HG02970 (cell line): ENCODE results near the gene ZC3H8.

Experiments
- ATAC-seq: cut with Tn5 transposase; IDR thresholded peaks from one replicate; pipeline ENCODE4 v1.9.1; 2021; ENCODE audit warnings: mild to moderate bottlenecking, moderate library complexity, moderate number of reproducible peaks; ENCODE audit not compliant: unreplicated experiment, low FRiP score

ZC3H8 gene

GRCh38 chr2:112197868-112198267, 57.0 kb downstream of the ZC3H8 start:
- ATAC-seq = no peak

GRCh38 chr2:112195950-112196349, 58.9 kb downstream of the ZC3H8 start:
- ATAC-seq = no peak

GRCh38 chr2:112195167-112195766, 59.6 kb downstream of the ZC3H8 start:
- ATAC-seq = no peak

GRCh38 chr2:112194482-112194881, 60.4 kb downstream of the ZC3H8 start:
- ATAC-seq = no peak

- ATAC-seq = no peak
Measured at GRCh38 chr2:112194028-112194427, 60.8 kb downstream of the ZC3H8 start.

GRCh38 chr2:112189001-112189556, 65.8 kb downstream of the ZC3H8 start:
- no peak for ATAC-seq

GRCh38 chr2:112187805-112188596, 66.8 kb downstream of the ZC3H8 start:
- no peak for ATAC-seq

GRCh38 chr2:112187046-112187715, 67.7 kb downstream of the ZC3H8 start:
- no peak for ATAC-seq

GRCh38 chr2:112185131-112185530, 69.7 kb downstream of the ZC3H8 start:
- no peak for ATAC-seq

- no peak for ATAC-seq
Measured at GRCh38 chr2:112184121-112184520, 70.7 kb downstream of the ZC3H8 start.

- no peak for ATAC-seq
Measured at GRCh38 chr2:112183327-112184025, 71.4 kb downstream of the ZC3H8 start.

- no peak for ATAC-seq
Measured at GRCh38 chr2:112182581-112183034, 72.2 kb downstream of the ZC3H8 start.

- ATAC-seq = no peak
Measured at GRCh38 chr2:112181571-112182290, 73.1 kb downstream of the ZC3H8 start.

GRCh38 chr2:112175958-112176573, 78.8 kb downstream of the ZC3H8 start:
- no peak for ATAC-seq

GRCh38 chr2:112175333-112175732, 79.5 kb downstream of the ZC3H8 start:
- ATAC-seq = no peak

GRCh38 chr2:112174383-112174782, 80.5 kb downstream of the ZC3H8 start:
- ATAC-seq = no peak

GRCh38 chr2:112173646-112174319, 81.1 kb downstream of the ZC3H8 start:
- ATAC-seq = no peak

- no peak for ATAC-seq
Measured at GRCh38 chr2:112170495-112170894, 84.3 kb downstream of the ZC3H8 start.
